NB4 (cell line): ENCODE measurements around the gene DAZAP1.

Experiments
- CTCF ChIP-seq: IDR thresholded peaks from one replicate; pipeline ENCODE4 v1.5.1; 2012; ENCODE audit warnings: low read depth, low read length
- MAX ChIP-seq: IDR thresholded peaks from 2 replicates; pipeline ENCODE4 v1.6.1; 2011; ENCODE audit warnings: low read depth, low read length
- POLR2A ChIP-seq: IDR thresholded peaks from 2 replicates; pipeline ENCODE4 v1.6.1; 2011; ENCODE audit warnings: mild to moderate bottlenecking; ENCODE audit not compliant: insufficient read length; ENCODE audit errors: extremely low read depth

- TF ChIP-seq POLR2A (no peak), CTCF (no peak), MAX (no peak)
Observed at GRCh38 chr19:1420590-1420989, 13.2 kb downstream of the DAZAP1 start.
